HFFc6 (cell line): ENCODE measurements around the gene ANO10. TPM values are rescaled to one million over a fixed set of nuclear protein-coding genes. Genes with fewer than 3 reads are reported as not detected.

Experiments used
- DNase-seq: peaks from one replicate; pipeline ENCODE4 v3.0.0-alpha.2; 2018
- H3K27ac Mint-ChIP-seq: 2 replicates; pipeline ENCODE4 v1.8.0; 2020; ENCODE audit warnings: mild to moderate bottlenecking, mixed read lengths
- H3K27me3 Mint-ChIP-seq: 2 replicates; pipeline ENCODE4 v1.8.0; 2021; ENCODE audit warnings: mild to moderate bottlenecking, moderate library complexity, mixed read lengths; ENCODE audit not compliant: insufficient read depth
- H3K36me3 Mint-ChIP-seq: 2 replicates; pipeline ENCODE4 v1.8.0; 2021; ENCODE audit warnings: low read depth, mixed read lengths
- H3K4me1 Mint-ChIP-seq: 2 replicates; pipeline ENCODE4 v1.8.0; 2020; ENCODE audit warnings: low read depth, mixed read lengths
- H3K4me3 Mint-ChIP-seq: 2 replicates; pipeline ENCODE4 v1.8.0; 2020; ENCODE audit warnings: mild to moderate bottlenecking, moderate library complexity, mixed read lengths
- H3K9me3 Mint-ChIP-seq: 2 replicates; pipeline ENCODE4 v1.8.0; 2020; ENCODE audit warnings: mild to moderate bottlenecking, mixed read lengths
- total RNA-seq, 6 experiments: library from RNA; stranded (reverse); fragmentation: NEBNext Ultra II Directional; extraction: Animal tissue kit (Norgen Biotek cat#: 25700); gene quantifications; 2 replicates in 1 of 6; 3 replicates in 5 of 6; pipeline ENCODE4 v1.2.3, GENCODE V29; 2021
- TF ChIP-seq, protein P1 (sequence below): fragments of 200-600 bp; sonication (generic); IDR thresholded peaks from 2 replicates; pipeline ENCODE4 v1.5.0; 2021; ENCODE audit warnings: antibody characterized with exemption, mild to moderate bottlenecking

Gene ANO10
- total RNA-seq, 6 experiments from 2014 or later: 78.3 to 103 (median 90.8) TPM

- no peak for DNase-seq
- H3K27ac Mint-ChIP-seq: no peak overlapping the region
Measured at GRCh38 chr3:43451670-43452254, 170.0 kb downstream of the ANO10 start.

GRCh38 chr3:43448098-43448497 is 173.7 kb downstream of the ANO10 start:
- Mint-ChIP-seq H3K27me3 (no peaks in the 10 kb centered on the region), H3K4me1 (peaks cover 5% of the 10 kb centered on the region), H3K4me3 (no peak overlapping the region), H3K27ac (no peak overlapping the region), H3K36me3 (no peaks in the 10 kb centered on the region), H3K9me3 (no peaks in the 10 kb centered on the region)
- TF ChIP-seq, protein P1, sequence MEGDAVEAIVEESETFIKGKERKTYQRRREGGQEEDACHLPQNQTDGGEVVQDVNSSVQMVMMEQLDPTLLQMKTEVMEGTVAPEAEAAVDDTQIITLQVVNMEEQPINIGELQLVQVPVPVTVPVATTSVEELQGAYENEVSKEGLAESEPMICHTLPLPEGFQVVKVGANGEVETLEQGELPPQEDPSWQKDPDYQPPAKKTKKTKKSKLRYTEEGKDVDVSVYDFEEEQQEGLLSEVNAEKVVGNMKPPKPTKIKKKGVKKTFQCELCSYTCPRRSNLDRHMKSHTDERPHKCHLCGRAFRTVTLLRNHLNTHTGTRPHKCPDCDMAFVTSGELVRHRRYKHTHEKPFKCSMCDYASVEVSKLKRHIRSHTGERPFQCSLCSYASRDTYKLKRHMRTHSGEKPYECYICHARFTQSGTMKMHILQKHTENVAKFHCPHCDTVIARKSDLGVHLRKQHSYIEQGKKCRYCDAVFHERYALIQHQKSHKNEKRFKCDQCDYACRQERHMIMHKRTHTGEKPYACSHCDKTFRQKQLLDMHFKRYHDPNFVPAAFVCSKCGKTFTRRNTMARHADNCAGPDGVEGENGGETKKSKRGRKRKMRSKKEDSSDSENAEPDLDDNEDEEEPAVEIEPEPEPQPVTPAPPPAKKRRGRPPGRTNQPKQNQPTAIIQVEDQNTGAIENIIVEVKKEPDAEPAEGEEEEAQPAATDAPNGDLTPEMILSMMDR: no peak
- DNase-seq: no peak

More at GRCh38 chr3:43451670-43452254, 170.0 kb downstream of the ANO10 start:
- H3K36me3 Mint-ChIP-seq: no peaks in the 10 kb centered on the region
- no peak overlapping the region for H3K4me3 Mint-ChIP-seq
- TF ChIP-seq, protein P1: no peak
- H3K27me3 Mint-ChIP-seq: no peaks in the 10 kb centered on the region
- H3K9me3 Mint-ChIP-seq: no peaks in the 10 kb centered on the region
- no peaks in the 10 kb centered on the region for H3K4me1 Mint-ChIP-seq

DNA sequence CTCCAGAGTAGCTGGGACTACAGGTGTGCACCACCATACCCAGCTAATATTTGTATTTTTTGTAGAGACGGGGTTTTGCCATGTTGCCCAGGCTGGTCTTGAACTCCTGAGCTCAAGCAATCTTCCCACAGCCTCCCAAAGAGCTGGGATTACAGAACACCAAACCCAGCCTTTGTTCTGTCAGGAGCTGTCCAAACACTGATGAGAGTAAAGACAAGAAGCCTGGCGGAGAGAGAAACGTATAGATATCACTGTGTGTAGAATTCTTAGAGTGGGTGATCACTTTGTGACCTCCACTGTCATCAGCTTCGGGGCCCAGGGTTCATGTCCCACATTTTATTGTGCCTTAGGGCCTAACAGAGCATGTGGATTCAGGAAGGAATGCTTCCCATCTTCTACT is 176.0 kb downstream of the ANO10 start:
- DNase-seq: no peak
- Mint-ChIP-seq H3K4me1 (peaks cover 14% of the 10 kb centered on the region), H3K4me3 (no peak overlapping the region), H3K27me3 (no peaks in the 10 kb centered on the region), H3K9me3 (no peaks in the 10 kb centered on the region), H3K36me3 (no peaks in the 10 kb centered on the region), H3K27ac (no peak overlapping the region)
- TF ChIP-seq, protein P1: no peak

GRCh38 chr3:43442872-43443395 is 178.9 kb downstream of the ANO10 start:
- peaks cover 30% of the 10 kb centered on the region for H3K4me1 Mint-ChIP-seq
- no peaks in the 10 kb centered on the region for H3K27me3 Mint-ChIP-seq
- H3K4me3 Mint-ChIP-seq: no peak overlapping the region
- TF ChIP-seq, protein P1: no peak
- no peaks in the 10 kb centered on the region for H3K9me3 Mint-ChIP-seq
- DNase-seq: no peak
- peaks cover 8% of the 10 kb centered on the region for H3K36me3 Mint-ChIP-seq
- peak overlapping the region; percentile 16; the same call in 1 of the 2 replicates for H3K27ac Mint-ChIP-seq

- no peaks in the 10 kb centered on the region for H3K9me3 Mint-ChIP-seq
- no peaks in the 10 kb centered on the region for H3K27me3 Mint-ChIP-seq
- peaks cover 22% of the 10 kb centered on the region for H3K4me1 Mint-ChIP-seq
- peaks cover 20% of the 10 kb centered on the region for H3K36me3 Mint-ChIP-seq
- H3K4me3 Mint-ChIP-seq: no peak overlapping the region
- H3K27ac Mint-ChIP-seq: no peak overlapping the region
- TF ChIP-seq, protein P1: no peak
- no peak for DNase-seq
Measured at GRCh38 chr3:43436507-43437140, 185.2 kb downstream of the ANO10 start.
